Measurements from ENCODE around the gene BCKDHA. TPM values are rescaled to one million over a fixed set of nuclear protein-coding genes. Genes with fewer than 3 reads are reported as not detected.

BCKDHA gene
- polyA plus RNA-seq, 1 donor (not counting 4 experiments of a cell fraction or from before 2014, with no cell fraction given), result 7.5 TPM

- no peak overlapping the region for H3K4me2 ChIP-seq (ENCODE audit: control insufficient read depth, extremely low read depth, insufficient read depth, low read depth, low read length)
- H3K27ac ChIP-seq (ENCODE audit: control insufficient read depth, insufficient read depth, low read length), result no peak overlapping the region
- peaks cover 2% of the 10 kb centered on the region for H3K4me1 ChIP-seq (ENCODE audit: control insufficient read depth, extremely low read depth, insufficient read depth, low read length)
- H4K20me1 ChIP-seq (ENCODE audit: control insufficient read depth, extremely low read depth, insufficient read depth, low read length), result no peaks in the 10 kb centered on the region
- FAIRE-seq, result no peak
- no peak overlapping the region for H3K4me3 ChIP-seq (ENCODE audit: control insufficient read depth in 2 of 3, extremely low read depth in 1 of 3, insufficient read depth in 2 of 3, low read depth in 1 of 3, low read length in 3 of 3)
- no peaks in the 10 kb centered on the region for H3K9me1 ChIP-seq (ENCODE audit: control insufficient read depth, extremely low read depth, insufficient read depth, low read length)
- no peaks in the 10 kb centered on the region for H3K27me3 ChIP-seq (ENCODE audit: control insufficient read depth, extremely low read depth, insufficient read depth, low read length)
- no peak for DNase-seq (ENCODE audit: low read depth, low spot score)
- no peak for TF ChIP-seq EZH2 (IDR thresholded peaks at IDR 0.05; ENCODE audit: low read length)
- TF ChIP-seq CTCF (optimal IDR thresholded peaks at IDR 0.05 in 1 of 3, IDR thresholded peaks at IDR 0.05 in 1 of 3, conservative IDR thresholded peaks at IDR 0.05 in 1 of 3; ENCODE audit: extremely low read depth in 1 of 3, insufficient read depth in 2 of 3, low read length in 3 of 3), result no peak
- no peak overlapping the region for H2AFZ ChIP-seq (ENCODE audit: control insufficient read depth, low read length)
- dilution Hi-C loops (cut with MboI; ENCODE audit: extremely low pct_ligation_motif_present, low sequenced_read_pairs), result no loop called here
- H3K9me3 ChIP-seq (ENCODE audit: control insufficient read depth, low read depth, low read length), result no peaks in the 10 kb centered on the region
- no peaks in the 10 kb centered on the region for H3K36me3 ChIP-seq (ENCODE audit: control insufficient read depth in 2 of 2, extremely low read depth in 1 of 2, insufficient read depth in 2 of 2, low read length in 2 of 2)
- no peak overlapping the region for H3K9ac ChIP-seq (ENCODE audit: control insufficient read depth, extremely low read depth, insufficient read depth, low read length)
- H3K79me2 ChIP-seq (ENCODE audit: control insufficient read depth, insufficient read depth, low read length), result no peaks in the 10 kb centered on the region
Observed at GRCh38 chr19:41447732-41448332, 50.2 kb downstream of the BCKDHA start.

GRCh38 chr19:41449079-41449864 is 51.7 kb downstream of the BCKDHA start:
- peak overlapping the region; percentile 78 for H3K4me2 ChIP-seq (ENCODE audit: control insufficient read depth, extremely low read depth, insufficient read depth, low read depth, low read length)
- no peaks in the 10 kb centered on the region for H3K9me3 ChIP-seq (ENCODE audit: control insufficient read depth, low read depth, low read length)
- dilution Hi-C loops (cut with MboI; ENCODE audit: extremely low pct_ligation_motif_present, low sequenced_read_pairs), result no loop called here
- H3K4me3 ChIP-seq (ENCODE audit: control insufficient read depth in 2 of 3, extremely low read depth in 1 of 3, insufficient read depth in 2 of 3, low read depth in 1 of 3, low read length in 3 of 3), result peak overlapping the region; percentile 6 to 46 (median 43)
- peaks cover 2% of the 10 kb centered on the region for H3K4me1 ChIP-seq (ENCODE audit: control insufficient read depth, extremely low read depth, insufficient read depth, low read length)
- peak overlapping the region; percentile 86 for H2AFZ ChIP-seq (ENCODE audit: control insufficient read depth, low read length)
- no peak for FAIRE-seq
- no peaks in the 10 kb centered on the region for H3K27me3 ChIP-seq (ENCODE audit: control insufficient read depth, extremely low read depth, insufficient read depth, low read length)
- no peak for DNase-seq (ENCODE audit: low read depth, low spot score)
- H3K79me2 ChIP-seq (ENCODE audit: control insufficient read depth, insufficient read depth, low read length), result no peaks in the 10 kb centered on the region
- no peaks in the 10 kb centered on the region for H3K9me1 ChIP-seq (ENCODE audit: control insufficient read depth, extremely low read depth, insufficient read depth, low read length)
- no peaks in the 10 kb centered on the region for H3K36me3 ChIP-seq (ENCODE audit: control insufficient read depth in 2 of 2, extremely low read depth in 1 of 2, insufficient read depth in 2 of 2, low read length in 2 of 2)
- H3K27ac ChIP-seq (ENCODE audit: control insufficient read depth, insufficient read depth, low read length), result no peak overlapping the region
- no peaks in the 10 kb centered on the region for H4K20me1 ChIP-seq (ENCODE audit: control insufficient read depth, extremely low read depth, insufficient read depth, low read length)
- peak overlapping the region; percentile 22 for H3K9ac ChIP-seq (ENCODE audit: control insufficient read depth, extremely low read depth, insufficient read depth, low read length)
- TF ChIP-seq CTCF (optimal IDR thresholded peaks at IDR 0.05 in 1 of 3, IDR thresholded peaks at IDR 0.05 in 1 of 3, conservative IDR thresholded peaks at IDR 0.05 in 1 of 3; ENCODE audit: extremely low read depth in 1 of 3, insufficient read depth in 2 of 3, low read length in 3 of 3), result peak; percentile 94 to 98 (median 95)
- TF ChIP-seq EZH2 (IDR thresholded peaks at IDR 0.05; ENCODE audit: low read length), result no peak

Data from keratinocyte (primary cell).